ENCODE measurements around the gene ZBTB38. TPM values are rescaled to one million over a fixed set of nuclear protein-coding genes. Genes with fewer than 3 reads are reported as not detected.
A peak's percentile ranks its signal among the peaks of the same experiment; 100 is the strongest.

Gene ZBTB38
- total and polyA plus RNA-seq, 2 donors (not counting 3 experiments of a cell fraction or from before 2014, with no cell fraction given), result 31.1 to 85.2 TPM

GRCh38 chr3:141368925-141369794 is 856 bp downstream of the ZBTB38 start:
- Histone ChIP-seq H3K27me3 (ENCODE audit: control insufficient read depth in 2 of 2, insufficient read depth in 2 of 2, low read length in 2 of 2) (no peaks in the 10 kb centered on the region), H3K4me3 (replicated peaks in 1 of 3; ENCODE audit: insufficient read depth in 1 of 3, low read depth in 1 of 3, low read length in 3 of 3) (peak overlapping the region; percentile 14 to 86 (median 39)), H3K4me2 (ENCODE audit: insufficient read depth, low read length) (peak overlapping the region; percentile 99), H4K20me1 (replicated peaks; ENCODE audit: control insufficient read depth, extremely low read depth, insufficient read depth, low read length) (no peaks in the 10 kb centered on the region), H3K36me3 (ENCODE audit: control insufficient read depth in 2 of 2, extremely low read depth in 1 of 2, insufficient read depth in 2 of 2, low read length in 2 of 2) (peaks cover 0 to 2% of the 10 kb centered on the region in 2 experiments), H3K9me1 (replicated peaks; ENCODE audit: control insufficient read depth, extremely low read depth, insufficient read depth, low read length) (no peaks in the 10 kb centered on the region), H3K79me2 (ENCODE audit: control insufficient read depth, insufficient read depth, low read length) (peaks cover 20% of the 10 kb centered on the region), H2AFZ (ENCODE audit: low read depth, low read length) (no peak overlapping the region), H3K4me1 (ENCODE audit: control insufficient read depth, extremely low read depth, insufficient read depth, low read length) (peaks cover 47% of the 10 kb centered on the region), H3K9ac (replicated peaks; ENCODE audit: extremely low read depth, insufficient read depth, low read length) (peak overlapping the region; percentile 96), H3K9me3 (replicated peaks; ENCODE audit: control insufficient read depth, insufficient read depth, low read length) (no peaks in the 10 kb centered on the region), H3K27ac (ENCODE audit: insufficient read depth, low read depth, low read length) (peak overlapping the region; percentile 96)
- TF ChIP-seq MYC (IDR thresholded peaks at IDR 0.05; ENCODE audit: low read depth, low read length), result no peak
- peak; percentile 11 for TF ChIP-seq POLR2AphosphoS5 (IDR thresholded peaks at IDR 0.05; ENCODE audit: insufficient read depth, low read depth, low read length)
- BruUV-seq (replicated peaks), result TSS peak; percentile 16
- ChIA-PET POLR2A (interaction anchor here (1.2 kb wide), 1 partner anchor 43 kb away, joined by 4 read pairs; no protein-coding TSS in a partner anchor), CTCF (interaction anchor here (0.7 to 4.6 kb wide), 14 partner anchors 8 to 86 kb away, joined by 3 to 28 read pairs (median 10); no protein-coding TSS in a partner anchor)
- DNase-seq (ENCODE audit: low read depth, low spot score) (peak; percentile 77), FAIRE-seq (peak; percentile 65)
- dilution Hi-C loops (cut with MboI; ENCODE audit: extremely low pct_ligation_motif_present, low sequenced_read_pairs) (no loop called here), intact Hi-C loops (cut with micrococcal nuclease) (loop anchor here (1.0 kb wide), 5 partner anchors 33 to 72 kb away; no protein-coding TSS in a partner anchor)

- CTCF ChIA-PET, result interaction anchor here (0.7 to 4.6 kb wide), 16 partner anchors 9 to 123 kb away, joined by 3 to 28 read pairs (median 10); no protein-coding TSS in a partner anchor
- Histone ChIP-seq H3K36me3 (ENCODE audit: control insufficient read depth in 2 of 2, extremely low read depth in 1 of 2, insufficient read depth in 2 of 2, low read length in 2 of 2) (peaks cover 0 to 2% of the 10 kb centered on the region in 2 experiments), H3K4me3 (replicated peaks in 1 of 3; ENCODE audit: insufficient read depth in 1 of 3, low read depth in 1 of 3, low read length in 3 of 3) (peak overlapping the region in 1 of 3 experiments; percentile 86), H3K9ac (replicated peaks; ENCODE audit: extremely low read depth, insufficient read depth, low read length) (peak overlapping the region; percentile 96), H4K20me1 (replicated peaks; ENCODE audit: control insufficient read depth, extremely low read depth, insufficient read depth, low read length) (no peaks in the 10 kb centered on the region), H3K4me2 (ENCODE audit: insufficient read depth, low read length) (peak overlapping the region; percentile 99), H3K27ac (ENCODE audit: insufficient read depth, low read depth, low read length) (peak overlapping the region; percentile 96), H3K9me3 (replicated peaks; ENCODE audit: control insufficient read depth, insufficient read depth, low read length) (no peaks in the 10 kb centered on the region), H3K4me1 (ENCODE audit: control insufficient read depth, extremely low read depth, insufficient read depth, low read length) (peaks cover 47% of the 10 kb centered on the region), H3K9me1 (replicated peaks; ENCODE audit: control insufficient read depth, extremely low read depth, insufficient read depth, low read length) (no peaks in the 10 kb centered on the region), H3K79me2 (ENCODE audit: control insufficient read depth, insufficient read depth, low read length) (peaks cover 22% of the 10 kb centered on the region), H3K27me3 (ENCODE audit: control insufficient read depth in 2 of 2, insufficient read depth in 2 of 2, low read length in 2 of 2) (no peaks in the 10 kb centered on the region), H2AFZ (ENCODE audit: low read depth, low read length) (no peak overlapping the region)
- peak; percentile 98 for FAIRE-seq
- intact Hi-C loops (cut with micrococcal nuclease), result no loop called here
- POLR2A ChIA-PET, result interaction anchor here (1.2 kb wide), 1 partner anchor 42 kb away, joined by 4 read pairs; no protein-coding TSS in a partner anchor
- peak; percentile 94 for DNase-seq (ENCODE audit: low read depth, low spot score)
- dilution Hi-C loops (cut with MboI; ENCODE audit: extremely low pct_ligation_motif_present, low sequenced_read_pairs), result no loop called here
- BruUV-seq (replicated peaks), result no TSS peak
- peak; percentile 92 for TF ChIP-seq MAX (IDR thresholded peaks at IDR 0.05; ENCODE audit: insufficient read depth, insufficient read length)
- peak; percentile 43 for TF ChIP-seq POLR2AphosphoS5 (IDR thresholded peaks at IDR 0.05; ENCODE audit: insufficient read depth, low read depth, low read length)
- TF ChIP-seq POLR2A (IDR thresholded peaks at IDR 0.05; ENCODE audit: low read depth, low read length), result peak; percentile 41
- TF ChIP-seq FOS (IDR thresholded peaks at IDR 0.05; ENCODE audit: borderline replicate concordance, insufficient read depth, low read length), result no peak
- peak; percentile 36 to 47 for TF ChIP-seq CTCF (IDR thresholded peaks at IDR 0.05; ENCODE audit: extremely low read depth in 1 of 2, insufficient read depth in 1 of 2, low read depth in 1 of 2, low read length in 2 of 2)
These were observed 1.8 kb downstream of the ZBTB38 start for GRCh38 chr3:141370065-141370533.

Measured in endothelial cell of umbilical vein (primary cell).